GM21526 (cell line): ENCODE data around the gene LPAR5.

ENCODE experiments used
- ATAC-seq: cut with Tn5 transposase; IDR thresholded peaks from one replicate; pipeline ENCODE4 v1.9.1; 2021; ENCODE audit warnings: moderate library complexity; ENCODE audit not compliant: unreplicated experiment, low FRiP score

The LPAR5 gene

DNA sequence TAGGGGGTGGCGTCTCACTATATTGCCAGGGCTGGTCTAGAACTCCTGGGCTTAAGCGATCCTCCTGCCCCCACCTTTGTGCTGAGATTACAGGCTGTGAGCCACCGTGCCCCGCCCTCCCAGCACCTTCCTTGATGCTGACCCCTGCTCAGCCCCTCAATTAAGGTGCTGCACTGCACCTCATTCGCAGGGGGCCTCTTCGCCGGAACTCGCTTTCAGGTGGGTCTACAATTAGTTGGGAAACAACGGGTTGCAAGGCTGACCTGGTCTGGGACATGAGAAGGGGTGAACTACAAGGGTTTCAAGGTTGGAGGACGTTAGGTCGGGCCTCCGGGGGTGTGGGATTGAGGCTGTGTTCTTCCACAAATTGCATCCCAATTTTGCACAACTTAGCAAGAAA is 66.4 kb downstream of the LPAR5 start:
- ATAC-seq, result no peak
